ENCODE measurements around the gene MRAP. TPM values are rescaled to one million over a fixed set of nuclear protein-coding genes. Genes with fewer than 3 reads are reported as not detected.

Gene MRAP
- total RNA-seq, 4 donors from 2014 or later, result not detected

DNA sequence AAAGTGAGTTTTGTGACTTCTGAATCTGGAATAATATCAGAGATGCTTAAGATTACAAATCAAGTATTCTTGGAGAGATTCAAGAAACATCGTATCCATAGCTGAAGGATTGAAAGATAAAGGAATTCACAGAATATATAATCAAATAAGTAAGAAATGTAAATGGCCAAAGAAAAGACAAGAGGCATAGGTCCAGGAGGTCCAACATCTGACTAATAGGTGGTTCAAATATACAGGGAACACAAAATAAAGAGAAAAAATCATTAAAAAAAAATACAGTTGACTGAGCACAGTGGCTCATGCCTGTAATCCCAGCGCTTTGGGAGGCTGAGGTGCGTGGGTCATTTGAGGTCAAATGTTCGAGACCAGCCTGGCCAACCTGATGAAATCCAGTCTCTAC is 13.2 kb upstream of the MRAP start:
- Histone ChIP-seq H3K27me3 (no peaks in the 10 kb centered on the region), H3K9me3 (no peaks in the 10 kb centered on the region), H3K27ac (replicated peaks in 1 of 4) (no peak overlapping the region), H3K4me3 (no peak overlapping the region), H3K36me3 (no peaks in the 10 kb centered on the region), H3K4me1 (no peaks in the 10 kb centered on the region)
- TF ChIP-seq, protein P1, sequence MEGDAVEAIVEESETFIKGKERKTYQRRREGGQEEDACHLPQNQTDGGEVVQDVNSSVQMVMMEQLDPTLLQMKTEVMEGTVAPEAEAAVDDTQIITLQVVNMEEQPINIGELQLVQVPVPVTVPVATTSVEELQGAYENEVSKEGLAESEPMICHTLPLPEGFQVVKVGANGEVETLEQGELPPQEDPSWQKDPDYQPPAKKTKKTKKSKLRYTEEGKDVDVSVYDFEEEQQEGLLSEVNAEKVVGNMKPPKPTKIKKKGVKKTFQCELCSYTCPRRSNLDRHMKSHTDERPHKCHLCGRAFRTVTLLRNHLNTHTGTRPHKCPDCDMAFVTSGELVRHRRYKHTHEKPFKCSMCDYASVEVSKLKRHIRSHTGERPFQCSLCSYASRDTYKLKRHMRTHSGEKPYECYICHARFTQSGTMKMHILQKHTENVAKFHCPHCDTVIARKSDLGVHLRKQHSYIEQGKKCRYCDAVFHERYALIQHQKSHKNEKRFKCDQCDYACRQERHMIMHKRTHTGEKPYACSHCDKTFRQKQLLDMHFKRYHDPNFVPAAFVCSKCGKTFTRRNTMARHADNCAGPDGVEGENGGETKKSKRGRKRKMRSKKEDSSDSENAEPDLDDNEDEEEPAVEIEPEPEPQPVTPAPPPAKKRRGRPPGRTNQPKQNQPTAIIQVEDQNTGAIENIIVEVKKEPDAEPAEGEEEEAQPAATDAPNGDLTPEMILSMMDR (IDR thresholded peaks at IDR 0.05), result no peak
- TF ChIP-seq POLR2AphosphoS5 (IDR thresholded peaks at IDR 0.05) (no peak), POLR2A (IDR thresholded peaks at IDR 0.05; ENCODE audit: low read depth) (no peak), EP300 (IDR thresholded peaks at IDR 0.05) (no peak)
- no peak for DNase-seq (ENCODE audit: extremely low spot score)
- intact Hi-C loops (cut with DNase I), result no loop called here
- WGBS, result 90% methylated on average over 4 of the region's 4 CpGs

DNA sequence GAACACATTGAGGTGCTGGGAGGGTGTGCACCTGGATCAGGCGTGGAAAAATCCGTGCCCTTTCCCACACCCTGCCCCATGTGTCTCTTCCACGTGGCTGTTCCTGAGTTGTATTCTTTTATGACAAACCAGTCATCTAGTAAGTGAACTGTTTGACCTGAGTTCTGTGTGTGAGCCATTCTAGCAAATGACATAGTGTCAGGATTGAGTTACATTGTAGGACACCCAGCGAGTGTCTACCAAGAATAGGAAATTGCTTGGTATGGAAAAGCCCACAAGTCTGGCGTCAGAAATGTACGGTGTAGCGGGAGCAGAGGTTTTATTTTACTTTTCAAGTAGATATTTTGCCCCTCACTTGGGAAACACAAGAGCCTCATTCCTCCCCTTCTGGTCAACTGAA is 1.2 kb upstream of the MRAP start:
- DNase-seq (ENCODE audit: extremely low spot score), result no peak
- Histone ChIP-seq H3K27me3 (no peaks in the 10 kb centered on the region), H3K4me3 (no peak overlapping the region), H3K4me1 (no peaks in the 10 kb centered on the region), H3K36me3 (no peaks in the 10 kb centered on the region), H3K27ac (replicated peaks in 1 of 4) (no peak overlapping the region), H3K9me3 (no peaks in the 10 kb centered on the region)
- intact Hi-C loops (cut with DNase I), result no loop called here
- WGBS, result 90% methylated on average over 7 of the region's 7 CpGs
- TF ChIP-seq EP300 (IDR thresholded peaks at IDR 0.05) (no peak), POLR2AphosphoS5 (IDR thresholded peaks at IDR 0.05) (no peak), POLR2A (IDR thresholded peaks at IDR 0.05; ENCODE audit: low read depth) (no peak)
- TF ChIP-seq, protein P1 (IDR thresholded peaks at IDR 0.05), result no peak

DNA sequence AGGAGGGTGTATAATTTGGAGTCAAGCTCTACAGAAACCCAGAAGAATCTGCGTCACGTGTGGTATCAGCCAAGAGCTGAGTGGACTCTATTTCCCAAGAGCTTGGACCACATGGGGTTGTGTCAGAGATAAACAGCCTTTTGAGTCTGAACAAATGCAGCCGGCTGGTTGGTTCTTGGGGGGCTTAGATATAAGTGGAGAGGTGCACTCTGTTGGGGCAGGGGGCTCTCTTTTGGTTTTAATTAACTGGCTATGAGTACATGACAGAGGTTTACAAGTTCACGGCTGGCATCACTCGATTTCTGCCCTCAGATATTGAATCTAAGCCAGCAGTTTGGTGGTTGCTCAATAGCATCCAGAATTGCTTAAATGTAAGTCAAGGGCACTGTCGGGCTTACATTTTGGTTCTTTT is 501 bp upstream of the MRAP start:
- no peaks in the 10 kb centered on the region for H3K4me1 ChIP-seq

DNA sequence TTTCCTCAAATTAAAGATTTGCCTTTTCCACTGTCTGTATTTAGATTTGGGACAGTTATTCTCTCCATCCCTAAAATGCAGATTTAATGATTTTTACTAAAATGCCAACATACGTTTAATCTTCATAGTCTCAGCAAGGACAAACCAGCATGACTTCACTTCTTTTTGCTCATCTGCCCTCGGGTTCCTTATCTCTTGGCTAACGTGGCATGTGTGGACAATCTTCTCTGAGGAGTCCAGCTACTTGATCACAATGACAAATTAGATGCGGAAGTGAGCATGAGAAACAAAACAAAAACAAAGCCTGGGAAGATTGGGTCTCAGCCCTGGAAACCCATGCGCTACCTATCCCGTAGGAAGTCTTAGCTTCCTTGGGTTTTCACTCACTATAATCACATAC is 1.0 kb downstream of the MRAP start:
- DNase-seq (ENCODE audit: extremely low spot score), result no peak
- WGBS, result 86% methylated on average over 6 of the region's 6 CpGs
- intact Hi-C loops (cut with DNase I), result no loop called here
- Histone ChIP-seq H3K36me3 (no peaks in the 10 kb centered on the region), H3K27me3 (no peaks in the 10 kb centered on the region), H3K9me3 (no peaks in the 10 kb centered on the region), H3K4me1 (no peaks in the 10 kb centered on the region), H3K4me3 (no peak overlapping the region), H3K27ac (replicated peaks in 1 of 4) (no peak overlapping the region)
- no peak for TF ChIP-seq EP300 (IDR thresholded peaks at IDR 0.05)
- no peak for TF ChIP-seq POLR2AphosphoS5 (IDR thresholded peaks at IDR 0.05)
- no peak for TF ChIP-seq POLR2A (IDR thresholded peaks at IDR 0.05; ENCODE audit: low read depth)
- TF ChIP-seq, protein P1 (IDR thresholded peaks at IDR 0.05), result no peak

More for the DNA sequence above, 501 bp upstream of the MRAP start:
- 90% methylated on average over 6 of the region's 6 CpGs for WGBS
- intact Hi-C loops (cut with DNase I), result no loop called here
- TF ChIP-seq EP300 (IDR thresholded peaks at IDR 0.05), result no peak
- TF ChIP-seq POLR2AphosphoS5 (IDR thresholded peaks at IDR 0.05), result no peak
- TF ChIP-seq, protein P1 (IDR thresholded peaks at IDR 0.05), result no peak
- no peak for TF ChIP-seq POLR2A (IDR thresholded peaks at IDR 0.05; ENCODE audit: low read depth)
- no peak for DNase-seq (ENCODE audit: extremely low spot score)
- Histone ChIP-seq H3K27me3 (no peaks in the 10 kb centered on the region), H3K36me3 (no peaks in the 10 kb centered on the region), H3K27ac (replicated peaks in 1 of 4) (no peak overlapping the region), H3K4me3 (no peak overlapping the region), H3K9me3 (no peaks in the 10 kb centered on the region)

DNA sequence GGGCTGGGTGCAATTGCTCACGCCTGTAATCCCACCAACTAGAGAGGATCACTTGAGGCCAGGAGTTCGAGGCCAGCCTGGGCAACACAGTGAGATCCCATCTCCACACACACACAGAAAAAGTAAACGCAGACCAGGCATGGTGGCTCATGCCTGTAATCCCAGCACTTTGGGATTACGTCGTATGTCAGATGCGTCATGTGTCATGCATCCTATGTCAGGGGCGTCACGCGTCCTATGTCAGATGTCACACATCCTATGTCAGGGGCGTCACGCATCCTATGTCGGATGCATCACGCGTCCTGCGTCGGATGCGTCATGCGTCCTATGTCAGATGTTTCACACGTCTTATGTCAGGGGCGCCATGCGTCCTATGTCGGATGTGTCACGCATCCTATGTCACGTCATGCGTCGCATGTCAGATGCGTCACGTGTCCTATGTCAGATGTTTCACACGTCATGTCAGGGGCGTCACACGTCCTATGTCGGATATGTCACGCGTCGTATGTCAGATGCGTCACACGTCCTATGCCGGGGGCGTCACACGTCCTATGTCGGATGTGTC is 1.5 kb downstream of the MRAP start:
- Histone ChIP-seq H3K4me3 (no peak overlapping the region), H3K36me3 (no peaks in the 10 kb centered on the region), H3K9me3 (no peaks in the 10 kb centered on the region), H3K4me1 (no peaks in the 10 kb centered on the region), H3K27me3 (no peaks in the 10 kb centered on the region), H3K27ac (replicated peaks in 1 of 4) (no peak overlapping the region)
- intact Hi-C loops (cut with DNase I), result no loop called here
- 94% methylated on average over 41 of the region's 41 CpGs for WGBS
- no peak for DNase-seq (ENCODE audit: extremely low spot score)
- TF ChIP-seq POLR2AphosphoS5 (IDR thresholded peaks at IDR 0.05) (peak in 1 of 2 donors; percentile 53), EP300 (IDR thresholded peaks at IDR 0.05) (no peak)
